Uterus (tissue), 4 donors: ENCODE data around the gene RASA2. TPM values are rescaled to one million over a fixed set of nuclear protein-coding genes. Genes with fewer than 3 reads are reported as not detected.

Experiments
- DNase-seq, 2 donors: peaks; one replicate each; pipeline ENCODE4 v3.0.0-alpha.2; 2019 to 2020
- H3K27ac ChIP-seq, 2 donors: fragments of 200-600 bp; sonication (generic); 1 replicate in 1 of 2; 2 replicates in 1 of 2; pipeline ENCODE4 v1.5.1; 2016 to 2018
- H3K27me3 ChIP-seq, 2 donors: fragments of 200-600 bp; sonication (generic); one replicate each; pipeline ENCODE4 v1.5.1; 2018 to 2019; ENCODE audit warnings: control low read depth in 1 of 2
- H3K36me3 ChIP-seq, 2 donors: fragments of 200-600 bp; sonication (generic); one replicate each; pipeline ENCODE4 v1.5.1; 2019; ENCODE audit warnings: control low read depth in 1 of 2
- H3K4me1 ChIP-seq, 2 donors: fragments of 200-600 bp; sonication (generic); one replicate each; pipeline ENCODE4 v1.5.1; 2018 to 2019; ENCODE audit warnings: control low read depth in 1 of 2
- H3K4me3 ChIP-seq, 2 donors: fragments of 200-600 bp; sonication (generic); 1 replicate in 1 of 2; 2 replicates in 1 of 2; pipeline ENCODE4 v1.5.1; 2018 to 2019; ENCODE audit warnings: mild to moderate bottlenecking in 1 of 2
- H3K9me3 ChIP-seq, 2 donors: fragments of 200-600 bp; sonication (generic); one replicate each; pipeline ENCODE4 v1.5.1; 2019; ENCODE audit warnings: control low read depth in 1 of 2
- POLR2A ChIP-seq, 2 donors: fragments of 450-650 bp; IDR thresholded peaks; one replicate each; pipeline ENCODE4 v1.6.1; 2016; ENCODE audit warnings: antibody characterized with exemption in 2 of 2, mild to moderate bottlenecking in 1 of 2, moderate library complexity in 1 of 2
- intact Hi-C: fragments of 100-400 bp; cut with DNase I; formaldehyde crosslinking; loops from one replicate; pipeline ENCODE4 v1.15.1; 2023; ENCODE audit warnings: low total_unique reads
- total RNA-seq, 4 donors: library from RNA; depleted of rRNA in 3 of 4; stranded (reverse); fragments of >200 nt in 3 of 4; gene quantifications; one replicate each; pipeline versions ENCODE4 v1.1.0 to v1.2.4, GENCODE V29; 2014 to 2023
- TF ChIP-seq, protein P1 (sequence below), 4 experiments: fragments of 200-600 bp in 2 of 4; fragments of 450-650 bp in 2 of 4; sonication (generic) in 2 of 4; IDR thresholded peaks; one replicate each; pipeline ENCODE4 v1.5.1; 2016 to 2019; ENCODE audit warnings: antibody characterized with exemption in 4 of 4, mild to moderate bottlenecking in 2 of 4, moderate library complexity in 1 of 4
- donor health status: DM: yes; HTN: yes; CAD: no.

Gene RASA2
- total RNA-seq, 4 donors from 2014 or later, result 11.3 to 49.4 (median 38.7) TPM

DNA sequence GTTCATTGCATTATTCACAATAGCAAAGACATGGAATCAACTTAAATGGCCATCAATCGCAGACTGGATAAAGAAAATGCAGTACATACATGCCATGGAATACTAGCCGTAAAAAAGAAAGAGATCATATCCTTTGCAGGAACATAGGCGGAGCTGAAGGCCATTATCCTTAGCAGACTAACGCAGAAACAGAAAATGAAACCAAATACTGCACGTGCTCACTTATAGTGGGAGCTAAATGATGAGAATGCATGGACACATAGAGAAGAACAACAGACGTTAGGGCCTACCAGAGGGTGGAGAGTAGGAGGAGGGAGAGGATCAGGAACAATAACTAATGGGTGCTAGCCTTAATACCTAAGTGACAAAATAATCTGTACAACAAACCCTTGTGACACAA lies 57.9 kb downstream of the RASA2 start:
- H3K27me3 ChIP-seq, result no peaks in the 10 kb centered on the region
- no peaks in the 10 kb centered on the region for H3K4me1 ChIP-seq
- no peak overlapping the region for H3K27ac ChIP-seq
- no peak for DNase-seq
- H3K9me3 ChIP-seq, result peaks cover 0 to 4% of the 10 kb centered on the region in 2 donors
- TF ChIP-seq, protein P1, sequence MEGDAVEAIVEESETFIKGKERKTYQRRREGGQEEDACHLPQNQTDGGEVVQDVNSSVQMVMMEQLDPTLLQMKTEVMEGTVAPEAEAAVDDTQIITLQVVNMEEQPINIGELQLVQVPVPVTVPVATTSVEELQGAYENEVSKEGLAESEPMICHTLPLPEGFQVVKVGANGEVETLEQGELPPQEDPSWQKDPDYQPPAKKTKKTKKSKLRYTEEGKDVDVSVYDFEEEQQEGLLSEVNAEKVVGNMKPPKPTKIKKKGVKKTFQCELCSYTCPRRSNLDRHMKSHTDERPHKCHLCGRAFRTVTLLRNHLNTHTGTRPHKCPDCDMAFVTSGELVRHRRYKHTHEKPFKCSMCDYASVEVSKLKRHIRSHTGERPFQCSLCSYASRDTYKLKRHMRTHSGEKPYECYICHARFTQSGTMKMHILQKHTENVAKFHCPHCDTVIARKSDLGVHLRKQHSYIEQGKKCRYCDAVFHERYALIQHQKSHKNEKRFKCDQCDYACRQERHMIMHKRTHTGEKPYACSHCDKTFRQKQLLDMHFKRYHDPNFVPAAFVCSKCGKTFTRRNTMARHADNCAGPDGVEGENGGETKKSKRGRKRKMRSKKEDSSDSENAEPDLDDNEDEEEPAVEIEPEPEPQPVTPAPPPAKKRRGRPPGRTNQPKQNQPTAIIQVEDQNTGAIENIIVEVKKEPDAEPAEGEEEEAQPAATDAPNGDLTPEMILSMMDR (IDR thresholded peaks at IDR 0.05), result no peak
- no peak for TF ChIP-seq POLR2A (IDR thresholded peaks at IDR 0.05)
- H3K36me3 ChIP-seq, result no peaks in the 10 kb centered on the region
- no peak overlapping the region for H3K4me3 ChIP-seq
- intact Hi-C loops, result no loop called here

GRCh38 chr3:141546081-141546480 lies 59.3 kb downstream of the RASA2 start:
- Histone ChIP-seq H3K27me3 (no peaks in the 10 kb centered on the region), H3K4me1 (no peaks in the 10 kb centered on the region), H3K27ac (no peak overlapping the region), H3K9me3 (peaks cover 0 to 4% of the 10 kb centered on the region in 2 donors), H3K4me3 (no peak overlapping the region), H3K36me3 (no peaks in the 10 kb centered on the region)
- DNase-seq, result no peak
- intact Hi-C loops, result no loop called here
- TF ChIP-seq, protein P1 (IDR thresholded peaks at IDR 0.05), result no peak
- TF ChIP-seq POLR2A (IDR thresholded peaks at IDR 0.05), result no peak

GRCh38 chr3:141546586-141546985 lies 59.8 kb downstream of the RASA2 start:
- Histone ChIP-seq H3K27ac (no peak overlapping the region), H3K9me3 (peaks cover 0 to 4% of the 10 kb centered on the region in 2 donors), H3K4me1 (no peaks in the 10 kb centered on the region), H3K4me3 (no peak overlapping the region), H3K36me3 (no peaks in the 10 kb centered on the region), H3K27me3 (no peaks in the 10 kb centered on the region)
- DNase-seq, result no peak
- intact Hi-C loops, result no loop called here
- TF ChIP-seq, protein P1 (IDR thresholded peaks at IDR 0.05), result no peak
- no peak for TF ChIP-seq POLR2A (IDR thresholded peaks at IDR 0.05)

DNA sequence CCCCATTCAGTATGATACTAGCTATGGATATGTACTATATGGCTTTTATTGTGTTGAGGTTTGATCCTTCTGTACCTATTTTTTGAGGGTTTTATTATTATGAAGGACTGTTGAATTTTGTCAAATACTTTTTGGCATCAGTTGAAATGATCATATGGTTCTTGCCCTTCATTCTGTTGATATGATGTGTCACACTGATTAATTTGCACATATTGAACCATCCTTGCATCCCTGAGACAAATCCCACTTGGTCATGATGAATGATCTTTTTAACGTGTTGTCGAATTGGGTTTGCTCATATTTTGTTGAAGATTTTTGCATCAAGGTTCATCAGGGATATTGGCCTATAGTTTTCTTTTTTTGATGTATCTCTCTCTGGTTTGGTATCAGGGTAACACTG lies 61.0 kb downstream of the RASA2 start:
- Histone ChIP-seq H3K4me3 (no peak overlapping the region), H3K9me3 (peaks cover 0 to 4% of the 10 kb centered on the region in 2 donors), H3K27ac (no peak overlapping the region), H3K4me1 (no peaks in the 10 kb centered on the region), H3K27me3 (no peaks in the 10 kb centered on the region), H3K36me3 (no peaks in the 10 kb centered on the region)
- intact Hi-C loops, result no loop called here
- no peak for DNase-seq
- no peak for TF ChIP-seq POLR2A (IDR thresholded peaks at IDR 0.05)
- TF ChIP-seq, protein P1 (IDR thresholded peaks at IDR 0.05), result no peak

DNA sequence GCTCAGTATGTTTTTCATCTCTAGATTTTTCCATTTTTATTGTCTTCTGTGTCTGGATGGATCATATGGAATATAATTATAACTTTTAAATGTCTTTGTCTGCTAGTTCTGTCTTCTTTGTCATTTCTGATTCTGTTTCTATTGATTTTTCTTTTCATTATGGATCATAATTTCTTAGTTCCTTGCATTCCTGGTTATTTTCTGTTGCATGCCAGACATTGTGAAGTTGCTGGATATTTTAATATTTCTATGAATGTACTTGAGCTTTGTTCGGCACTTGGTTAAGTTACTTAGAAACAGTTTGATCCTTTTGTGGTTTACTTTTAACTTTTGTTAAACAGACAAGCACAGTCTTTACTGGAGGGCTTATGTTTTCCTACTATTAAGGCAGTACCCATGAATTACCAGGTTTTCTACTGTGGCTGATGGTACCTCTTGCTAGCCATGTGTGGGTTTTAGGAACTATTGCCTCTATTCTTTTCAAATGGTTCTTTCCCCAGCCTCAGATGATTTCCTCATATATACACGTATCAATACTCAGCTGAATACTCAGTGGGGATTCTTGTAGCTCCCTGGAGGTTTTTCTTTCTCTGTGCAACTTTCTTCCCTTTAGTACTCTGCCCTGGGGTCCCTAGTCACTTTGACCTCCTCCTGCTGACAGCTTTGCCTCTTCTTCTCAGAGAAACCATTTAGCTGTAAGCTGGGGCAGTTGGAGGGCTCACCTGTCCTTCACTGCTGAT lies 64.3 kb downstream of the RASA2 start:
- no peak overlapping the region for H3K4me3 ChIP-seq
- H3K4me1 ChIP-seq, result no peaks in the 10 kb centered on the region
- H3K27ac ChIP-seq, result no peak overlapping the region
- no peaks in the 10 kb centered on the region for H3K36me3 ChIP-seq
- DNase-seq, result no peak
- no peaks in the 10 kb centered on the region for H3K27me3 ChIP-seq
- TF ChIP-seq, protein P1 (IDR thresholded peaks at IDR 0.05), result no peak
- TF ChIP-seq POLR2A (IDR thresholded peaks at IDR 0.05), result no peak
- intact Hi-C loops, result no loop called here
- no peaks in the 10 kb centered on the region for H3K9me3 ChIP-seq
